Measurements from ENCODE around the gene TNIK. TPM values are rescaled to one million over a fixed set of nuclear protein-coding genes. Genes with fewer than 3 reads are reported as not detected.

The TNIK gene
- total and polyA plus RNA-seq, 2 of the 4 experiments (the other 2 are of a cell fraction): 3.4 to 6.3 TPM

GRCh38 chr3:171410186-171410585, 50.0 kb downstream of the TNIK start:
- intact Hi-C loops (cut with micrococcal nuclease): no loop called here
- ATAC-seq (ENCODE audit: low read depth): no peak
- Histone ChIP-seq H2AFZ (replicated peaks; ENCODE audit: low read length, poor library complexity) (no peak overlapping the region), H3K27me3 (ENCODE audit: control insufficient read depth, insufficient read depth, low read length) (no peaks in the 10 kb centered on the region), H3K4me1 (ENCODE audit: control insufficient read depth, insufficient read depth, low read length) (peaks cover 3% of the 10 kb centered on the region; the same call in 1 of the 2 replicates), H4K91ac (ENCODE audit: insufficient read depth, low read depth, low read length) (no peak overlapping the region), H3K36me3 (ENCODE audit: control insufficient read depth, insufficient read depth, low read length) (no peaks in the 10 kb centered on the region), H3K23ac (ENCODE audit: low read depth, low read length) (no peak overlapping the region), H2AK5ac (ENCODE audit: low read depth, low read length) (no peak overlapping the region), H3K27ac (ENCODE audit: insufficient read depth, low read length) (no peak overlapping the region), H3K14ac (replicated peaks; ENCODE audit: low read depth, low read length) (no peak overlapping the region), H3K18ac (ENCODE audit: low read depth, low read length) (no peak overlapping the region), H4K5ac (ENCODE audit: low read depth, low read length) (no peak overlapping the region), H2BK15ac (ENCODE audit: low read depth, low read length) (no peak overlapping the region), H2AK9ac (replicated peaks; ENCODE audit: low read depth, low read length, poor library complexity) (no peak overlapping the region), H3K9ac (ENCODE audit: low read depth, low read length) (no peak overlapping the region), H4K20me1 (ENCODE audit: insufficient read depth, low read length) (no peaks in the 10 kb centered on the region), H3K4ac (ENCODE audit: low read depth, low read length) (no peak overlapping the region), H3K9me1 (ENCODE audit: insufficient read depth, low read length) (no peaks in the 10 kb centered on the region), H3K56ac (ENCODE audit: extremely low read depth, insufficient read depth, low read length) (no peak overlapping the region), H2BK5ac (ENCODE audit: low read depth, low read length, poor library complexity, severe bottlenecking) (no peak overlapping the region), H3K4me2 (ENCODE audit: low read depth, low read length) (no peak overlapping the region), H4K8ac (ENCODE audit: low read depth in 2 of 2, low read length in 2 of 2) (no peak overlapping the region), H3K4me3 (ENCODE audit: insufficient read depth, low read depth, low read length) (no peak overlapping the region), H2BK120ac (ENCODE audit: low read depth, low read length) (no peak overlapping the region), H3K9me3 (ENCODE audit: control insufficient read depth, insufficient read depth, low read length) (no peaks in the 10 kb centered on the region; the same call in 1 of the 2 replicates), H2BK20ac (ENCODE audit: low read depth, low read length) (no peak overlapping the region), H3K79me1 (ENCODE audit: low read depth in 1 of 2, low read length in 2 of 2) (peaks cover 2 to 6% of the 10 kb centered on the region in 2 experiments; a peak in 2 of 4 replicates)
- DNase-seq: no peak
- WGBS, 2 experiments (ENCODE audit: extremely low coverage in 2 of 2, insufficient read length in 1 of 2): no CpG with 5 or more reads among the region's 6 CpGs
- ChIA-PET CTCF (no interaction called here), POLR2A (ENCODE audit: unreplicated experiment) (no interaction called here)
- in situ Hi-C loops (cut with MboI; ENCODE audit: low sequenced_read_pairs): no loop called here
- dilution Hi-C loops (cut with HindIII; ENCODE audit: low sequenced_read_pairs, unreplicated experiment): no loop called here
- no TSS peak for BruUV-seq (replicated peaks)
- TF ChIP-seq FOS (IDR thresholded peaks at IDR 0.05; ENCODE audit: low read depth, low read length): no peak
- no peak for TF ChIP-seq SMC3 (IDR thresholded peaks at IDR 0.05; ENCODE audit: low read depth, low read length)
- no peak for TF ChIP-seq POLR2A (IDR thresholded peaks at IDR 0.05; ENCODE audit: low read depth, low read length)
- TF ChIP-seq RCOR1 (IDR thresholded peaks at IDR 0.05; ENCODE audit: insufficient replicate concordance, low read length): no peak
- TF ChIP-seq CEBPB (IDR thresholded peaks at IDR 0.05; ENCODE audit: low read depth, low read length): no peak
- TF ChIP-seq CHD1 (IDR thresholded peaks at IDR 0.05; ENCODE audit: low read depth, low read length): no peak
- no peak for TF ChIP-seq USF2 (IDR thresholded peaks at IDR 0.05; ENCODE audit: low read depth, low read length)
- TF ChIP-seq ELK1 (IDR thresholded peaks at IDR 0.05; ENCODE audit: borderline replicate concordance, low read depth, low read length): no peak
- TF ChIP-seq NFE2L2 (IDR thresholded peaks at IDR 0.05; ENCODE audit: low read depth, low read length): no peak
- TF ChIP-seq MAFK (IDR thresholded peaks at IDR 0.05; ENCODE audit: low read depth, low read length): no peak
- TF ChIP-seq CTCF (conservative IDR thresholded peaks at IDR 0.05; ENCODE audit: low read depth, low read length): no peak
- no peak for TF ChIP-seq MAZ (IDR thresholded peaks at IDR 0.05; ENCODE audit: borderline replicate concordance, low read depth, low read length)
- TF ChIP-seq RAD21 (IDR thresholded peaks at IDR 0.05; ENCODE audit: low read length): no peak
- no peak for TF ChIP-seq RFX5 (IDR thresholded peaks at IDR 0.05; ENCODE audit: low read depth, low read length)
- no peak for TF ChIP-seq BHLHE40 (IDR thresholded peaks at IDR 0.05; ENCODE audit: low read depth, low read length)
- TF ChIP-seq MXI1 (IDR thresholded peaks at IDR 0.05; ENCODE audit: borderline replicate concordance, low read depth, low read length): no peak

All from IMR-90 (cell line).